Measurements from ENCODE around the gene DNAH6. TPM values are rescaled to one million over a fixed set of nuclear protein-coding genes. Genes with fewer than 3 reads are reported as not detected.

The DNAH6 gene
- total RNA-seq, 2 experiments from 2014 or later, result 0.06 to 0.13 TPM

DNA sequence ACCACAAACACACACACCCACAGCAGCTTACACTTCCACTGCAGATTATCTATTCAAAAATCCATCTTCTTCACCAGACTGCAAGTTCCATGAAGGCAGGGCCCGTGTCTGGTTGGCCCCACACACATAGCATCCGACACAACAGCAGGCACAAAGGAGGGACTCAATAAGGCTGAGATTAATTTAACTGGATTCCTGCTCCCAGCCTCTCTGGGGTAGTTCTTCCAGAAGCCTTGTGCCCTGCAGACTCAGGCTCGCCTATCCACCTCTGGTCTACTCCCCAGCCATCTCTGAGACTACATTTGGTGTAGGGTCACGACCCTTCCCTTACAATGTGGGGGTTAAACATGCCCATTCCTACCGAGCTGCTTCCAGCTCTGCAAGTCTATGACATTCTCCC is 306.9 kb downstream of the DNAH6 start:
- CTCF ChIA-PET, result no interaction called here
- POLR2A ChIA-PET, result no interaction called here

DNA sequence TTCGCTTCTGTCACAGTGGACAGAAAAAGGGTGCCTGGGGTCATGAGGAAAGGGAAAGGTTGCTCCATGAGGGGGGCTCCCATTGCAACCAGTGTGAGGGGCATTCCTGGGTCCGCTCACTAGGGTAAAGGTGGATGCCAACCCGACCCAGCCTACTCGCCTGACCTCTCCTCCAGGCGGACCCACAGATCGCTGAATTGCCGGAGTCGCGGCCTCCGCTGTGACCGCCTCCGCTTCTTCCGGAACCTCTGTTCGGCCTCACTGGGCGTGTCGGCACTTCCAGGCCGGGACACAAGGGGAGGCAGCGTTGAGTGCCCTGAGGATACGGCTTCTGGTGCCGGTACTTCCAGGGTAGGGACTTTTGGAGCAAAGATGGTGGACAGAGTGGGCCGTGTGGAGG is 307.5 kb downstream of the DNAH6 start:
- POLR2A ChIA-PET, result no interaction called here
- CTCF ChIA-PET, result no interaction called here

DNA sequence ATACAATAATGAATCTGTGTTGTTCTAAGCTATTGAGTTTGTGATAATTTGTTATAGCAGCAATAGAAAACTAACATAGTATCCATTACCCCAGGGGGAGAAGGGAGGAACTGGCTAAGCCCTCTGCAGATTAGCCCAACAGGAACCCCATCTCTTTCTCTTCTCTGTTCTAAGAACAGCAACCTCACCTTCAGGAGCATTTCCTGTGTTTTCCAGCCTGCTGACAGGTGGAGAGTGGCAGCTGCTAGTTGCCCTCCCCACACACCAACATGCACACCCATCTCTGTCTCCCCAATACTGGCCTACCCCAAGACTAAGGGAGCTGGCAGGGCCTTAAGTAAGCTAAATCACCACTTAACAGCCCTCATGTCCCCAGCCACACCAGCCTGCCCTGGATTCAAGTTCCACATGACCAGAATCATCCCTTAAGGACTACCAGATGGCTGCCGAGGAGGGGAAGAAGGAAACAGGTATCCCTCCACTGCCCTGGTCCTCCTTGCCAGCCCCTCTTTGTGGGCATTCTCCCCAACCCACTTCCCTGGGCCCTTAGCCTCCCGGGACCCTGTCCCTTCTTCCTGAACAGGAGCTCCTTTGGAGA is 311.8 kb downstream of the DNAH6 start:
- ChIA-PET POLR2A (interaction anchor here (0.5 kb wide), 1 partner anchor 13 kb away, joined by 3 read pairs; no protein-coding TSS in a partner anchor), CTCF (interaction anchor here (1.0 kb wide), 1 partner anchor 98 kb away, joined by 4 read pairs; no protein-coding TSS in a partner anchor)

DNA sequence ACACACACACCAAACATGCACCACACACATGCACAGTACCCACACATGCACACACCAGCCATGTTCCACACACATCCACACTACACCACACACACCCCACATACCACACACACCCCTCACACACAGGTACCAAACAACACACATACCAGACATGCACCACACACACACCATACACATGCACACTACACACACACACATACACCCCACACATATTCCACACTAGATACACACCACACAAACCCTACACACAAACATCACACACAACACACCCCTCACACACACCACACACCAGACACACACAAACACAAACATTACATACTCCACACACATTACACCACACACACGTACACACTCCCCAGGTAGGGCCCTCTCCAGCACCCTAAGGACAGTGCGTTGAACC is 313.4 kb downstream of the DNAH6 start:
- CTCF ChIA-PET, result no interaction called here
- POLR2A ChIA-PET, result no interaction called here

DNA sequence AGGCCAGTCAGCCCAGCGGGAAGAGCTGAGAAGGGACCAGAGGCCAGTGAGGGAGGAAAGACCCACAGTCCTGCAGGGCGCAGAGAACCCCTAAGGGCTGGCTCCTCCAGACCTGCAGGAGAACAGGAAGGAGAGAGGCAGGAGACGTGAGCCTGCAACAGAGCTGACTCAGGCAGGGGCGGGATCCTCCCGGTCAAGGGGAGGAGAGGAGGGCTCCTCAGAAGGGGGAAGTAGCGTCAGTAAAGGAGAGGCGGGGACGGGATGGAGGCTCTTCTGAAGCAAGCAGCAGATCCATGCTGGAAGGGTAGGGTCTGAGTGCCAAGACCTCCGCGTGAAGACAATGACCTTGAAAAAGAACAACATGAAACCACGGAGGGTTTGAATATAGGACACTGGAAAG is 313.8 kb downstream of the DNAH6 start:
- ChIA-PET POLR2A (no interaction called here), CTCF (no interaction called here)

DNA sequence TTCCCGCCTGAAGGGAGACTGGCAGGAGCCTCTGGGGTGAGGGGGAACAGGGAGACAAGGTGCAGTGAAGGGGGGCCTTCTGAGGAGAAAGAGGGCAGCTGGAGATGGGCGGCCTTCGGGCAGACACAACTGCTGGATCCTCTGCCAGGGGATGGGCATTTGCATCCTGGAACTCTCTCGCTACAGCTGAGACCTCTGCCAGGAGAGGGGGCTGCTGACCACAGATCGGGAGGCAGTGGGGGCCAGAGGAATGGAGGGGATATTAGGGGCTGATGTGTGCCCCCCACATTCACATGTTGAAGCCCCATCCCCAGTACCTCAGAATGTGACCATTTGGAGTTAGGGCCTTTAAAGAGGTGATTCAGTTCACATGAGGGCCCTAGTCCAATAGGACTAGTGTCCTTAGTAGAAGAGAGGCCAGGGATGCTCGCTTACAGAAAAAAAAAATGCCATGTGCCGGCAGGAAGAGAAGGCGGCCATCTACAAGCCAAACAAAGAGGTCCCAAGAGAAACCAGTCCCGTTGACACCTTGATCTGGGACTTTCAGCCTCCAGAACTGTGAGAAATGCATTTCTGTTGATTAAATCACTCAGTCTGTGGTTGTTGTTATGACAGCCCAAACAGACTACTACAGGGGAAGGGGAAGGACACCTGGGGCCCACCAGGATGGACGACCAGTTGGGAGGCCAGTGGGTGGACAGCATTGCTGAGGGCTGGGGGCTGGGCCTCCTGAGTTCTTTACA is 314.6 kb downstream of the DNAH6 start:
- ChIA-PET POLR2A (no interaction called here), CTCF (interaction anchor here (1.6 kb wide), 1 partner anchor 95 kb away, joined by 4 read pairs; no protein-coding TSS in a partner anchor)

DNA sequence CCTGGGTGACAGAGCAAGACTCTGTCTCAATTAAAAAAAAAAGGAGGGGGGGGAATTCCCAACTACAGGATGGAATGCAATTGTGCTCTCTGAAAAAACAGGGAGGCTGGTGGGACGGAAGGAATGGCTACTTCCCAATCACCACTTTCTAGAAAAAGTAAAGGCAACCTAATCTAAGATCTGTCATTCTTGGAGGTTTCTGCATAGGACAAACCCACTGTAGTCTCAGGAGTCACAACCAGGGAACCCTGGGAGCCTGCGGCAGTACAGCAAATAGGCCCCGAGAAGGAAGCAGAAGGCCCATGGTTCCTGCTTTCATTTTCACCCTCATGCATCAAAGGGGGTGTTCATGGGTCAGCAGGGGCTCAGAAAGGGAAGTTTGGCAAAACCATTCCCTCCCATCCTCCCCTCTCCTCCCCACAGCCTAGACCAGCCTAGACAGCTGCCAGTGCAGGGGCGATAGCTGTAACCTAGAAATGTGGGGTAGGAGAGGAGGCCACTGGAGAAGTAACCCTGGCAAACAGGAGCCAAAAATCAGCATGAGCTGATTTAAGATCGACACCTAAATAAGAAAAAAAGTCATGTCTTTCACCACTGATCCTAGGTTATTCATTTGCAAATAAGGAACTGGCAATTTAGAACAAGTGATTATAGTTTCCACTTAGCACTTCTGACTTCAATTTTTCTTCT is 316.6 kb downstream of the DNAH6 start:
- CTCF ChIA-PET, result no interaction called here
- POLR2A ChIA-PET, result no interaction called here

DNA sequence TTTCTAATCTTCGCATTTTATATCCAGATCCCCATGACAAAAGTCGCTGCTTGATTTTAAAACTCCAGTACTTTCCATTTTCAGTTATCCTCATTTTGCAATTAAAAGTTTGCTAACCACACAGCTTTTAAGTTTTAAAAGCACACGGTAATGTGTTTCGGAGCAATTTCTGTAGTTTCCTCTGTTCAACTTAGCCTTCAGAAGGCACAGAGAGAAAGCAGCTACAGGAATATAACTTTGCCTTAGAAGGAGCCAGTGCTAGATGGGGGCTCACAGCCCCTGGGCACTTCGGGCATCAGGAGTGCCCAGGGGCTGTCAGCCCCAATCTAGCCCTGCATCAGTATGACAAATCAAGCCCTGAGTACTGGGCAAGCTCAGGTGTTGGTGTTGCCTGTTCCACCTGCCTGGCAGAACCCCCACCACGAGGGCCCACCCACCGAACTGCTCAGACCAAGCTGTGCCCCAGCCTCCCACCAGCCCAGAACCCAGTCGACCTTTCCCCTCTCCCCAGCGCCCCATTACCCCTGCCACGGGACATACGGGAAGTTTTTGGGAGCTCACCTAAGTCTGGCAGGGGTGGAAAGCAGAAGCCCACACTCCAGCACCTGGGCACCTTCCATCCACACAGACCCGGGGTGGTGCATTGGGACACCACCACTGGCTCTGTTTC is 317.3 kb downstream of the DNAH6 start:
- CTCF ChIA-PET, result no interaction called here
- POLR2A ChIA-PET, result no interaction called here

DNA sequence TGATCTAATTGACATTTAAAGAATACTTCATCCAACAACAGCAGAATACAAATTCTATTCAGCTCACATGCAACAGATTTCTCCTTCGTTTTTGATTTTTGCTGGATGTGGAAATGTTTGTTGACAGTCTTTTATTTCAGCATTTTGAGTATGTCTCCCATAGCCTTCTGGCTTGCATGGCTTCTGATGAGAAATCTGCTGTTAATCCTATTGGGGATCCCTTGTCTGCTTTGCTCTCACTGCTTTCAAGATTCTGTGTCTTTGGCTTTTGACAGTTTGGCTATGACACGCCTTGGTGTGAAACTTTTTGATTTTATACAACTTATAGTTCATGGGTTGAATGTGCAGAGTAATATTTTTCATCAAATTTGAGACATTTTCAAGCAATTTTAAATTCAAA is 319.9 kb downstream of the DNAH6 start:
- CTCF ChIA-PET, result no interaction called here
- POLR2A ChIA-PET, result no interaction called here

DNA sequence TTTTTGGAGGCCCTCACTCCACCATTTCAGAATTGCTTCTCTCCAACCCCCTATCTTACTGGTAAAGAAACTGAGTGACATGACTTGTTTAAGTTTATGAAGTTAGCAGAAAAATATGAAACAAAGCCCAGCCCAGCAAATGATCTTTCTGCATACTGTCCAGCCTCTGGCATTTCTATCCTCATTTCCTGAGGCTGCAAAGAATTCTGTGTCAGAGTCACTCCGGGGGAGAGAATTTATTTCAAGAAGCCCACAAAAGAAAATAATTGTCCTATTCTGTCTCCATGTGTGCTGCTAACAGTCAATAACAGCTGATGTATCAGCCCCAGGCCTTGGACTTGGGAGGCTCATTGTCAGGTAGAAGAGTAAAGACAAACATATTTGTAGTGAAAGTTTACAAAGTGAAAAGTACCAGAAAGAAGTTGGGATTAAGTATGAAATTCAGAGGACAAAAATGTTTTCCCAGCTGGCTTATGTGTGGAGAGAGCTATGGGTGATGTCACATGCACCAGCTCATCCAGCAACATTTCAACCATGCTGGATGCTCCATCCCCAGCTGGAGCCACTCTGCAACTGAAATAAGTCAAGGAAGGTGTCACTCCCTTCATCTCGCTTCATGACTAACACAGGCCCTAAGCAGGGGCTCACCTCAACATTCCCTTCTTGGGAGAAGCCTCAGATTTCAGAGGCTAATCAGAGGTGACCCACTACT is 322.3 kb downstream of the DNAH6 start:
- ChIA-PET POLR2A (no interaction called here), CTCF (interaction anchor here (0.9 to 1.3 kb wide), 2 partner anchors 12 to 43 kb away, joined by 3 to 4 read pairs; no protein-coding TSS in a partner anchor)

DNA sequence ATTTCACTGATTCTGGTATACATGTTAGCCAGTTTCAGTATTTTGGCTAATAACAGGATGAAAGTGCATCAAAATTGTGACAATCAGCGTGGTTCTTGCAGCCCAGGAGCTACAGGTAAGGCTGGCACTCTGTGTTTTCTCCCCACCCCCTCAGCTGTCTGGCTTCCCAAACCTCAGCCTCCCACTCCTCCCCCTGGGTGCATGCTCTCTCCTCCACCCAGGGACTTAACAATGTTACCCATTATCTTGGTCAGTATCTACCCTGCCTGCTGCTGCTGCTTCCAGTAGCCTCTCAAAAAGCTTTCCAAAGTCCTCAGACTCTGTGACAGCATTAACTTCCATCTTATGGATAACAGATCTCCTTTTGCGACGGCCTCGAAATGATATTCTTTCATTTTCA is 323.6 kb downstream of the DNAH6 start:
- POLR2A ChIA-PET, result no interaction called here
- CTCF ChIA-PET, result no interaction called here

DNA sequence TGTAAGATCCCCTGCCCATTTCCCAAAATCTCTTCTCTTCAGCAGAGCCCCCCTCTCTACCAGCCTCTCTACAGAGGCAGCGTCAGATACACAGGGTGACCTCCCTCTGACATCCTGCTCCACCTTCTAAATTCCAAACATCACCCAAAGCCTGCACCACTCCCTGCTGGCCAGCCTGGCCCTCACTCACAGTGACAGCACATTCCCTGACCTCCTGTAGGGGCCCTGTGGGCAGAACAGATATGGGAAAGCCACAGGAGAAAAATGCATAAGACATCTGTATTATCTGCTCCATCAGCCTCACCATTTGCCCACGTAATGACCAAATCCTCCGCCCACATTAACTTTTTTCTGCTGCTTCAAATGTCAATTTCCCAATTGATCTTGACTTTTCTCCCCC is 324.0 kb downstream of the DNAH6 start:
- CTCF ChIA-PET, result interaction anchor here (0.8 kb wide), 1 partner anchor 16 kb away, joined by 3 read pairs; no protein-coding TSS in a partner anchor
- POLR2A ChIA-PET, result no interaction called here

DNA sequence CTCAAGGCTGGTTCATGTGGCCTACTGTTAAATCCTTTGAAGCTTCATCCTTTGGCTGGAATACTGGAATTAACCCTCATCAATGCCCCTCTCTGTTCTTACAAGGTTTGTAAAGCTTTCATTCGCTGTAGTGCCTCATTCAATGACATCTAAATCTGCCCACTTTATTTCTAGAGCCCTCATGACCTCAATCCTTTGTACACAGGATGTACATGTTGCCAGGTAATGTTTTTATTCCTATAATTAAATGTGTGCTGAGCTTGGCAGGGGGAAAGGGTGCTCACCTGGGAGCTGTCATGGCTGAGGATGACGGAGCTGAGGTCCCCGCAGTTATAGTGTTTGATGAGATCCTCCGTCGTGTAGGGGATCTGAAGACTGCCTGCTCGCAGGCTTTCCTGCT is 325.3 kb downstream of the DNAH6 start:
- POLR2A ChIA-PET, result interaction anchor here (0.7 kb wide), 1 partner anchor 13 kb away, joined by 3 read pairs; no protein-coding TSS in a partner anchor
- CTCF ChIA-PET, result no interaction called here

DNA sequence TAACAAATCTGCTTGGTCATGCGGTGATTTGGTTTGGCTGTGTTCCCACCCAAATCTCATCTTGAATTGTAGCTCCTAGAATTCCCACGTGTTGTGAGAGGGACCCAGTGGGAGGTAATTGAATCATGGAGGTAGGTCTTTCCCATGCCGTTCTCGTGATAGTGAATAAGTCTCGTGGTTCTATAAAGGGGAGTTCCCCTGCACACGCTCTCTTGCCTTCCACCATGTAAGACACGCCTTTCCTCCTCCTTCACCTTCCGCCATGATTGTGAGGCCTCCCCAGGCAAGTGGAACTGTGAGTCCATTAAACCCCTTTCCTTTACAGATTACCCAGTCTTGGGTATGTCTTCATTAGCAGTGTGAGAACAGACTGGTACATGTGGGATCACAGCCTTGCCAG is 327.8 kb downstream of the DNAH6 start:
- CTCF ChIA-PET, result interaction anchor here (1.1 to 1.4 kb wide), 3 partner anchors 14 to 63 kb away, joined by 3 to 4 read pairs (median 3); no protein-coding TSS in a partner anchor
- POLR2A ChIA-PET, result no interaction called here

DNA sequence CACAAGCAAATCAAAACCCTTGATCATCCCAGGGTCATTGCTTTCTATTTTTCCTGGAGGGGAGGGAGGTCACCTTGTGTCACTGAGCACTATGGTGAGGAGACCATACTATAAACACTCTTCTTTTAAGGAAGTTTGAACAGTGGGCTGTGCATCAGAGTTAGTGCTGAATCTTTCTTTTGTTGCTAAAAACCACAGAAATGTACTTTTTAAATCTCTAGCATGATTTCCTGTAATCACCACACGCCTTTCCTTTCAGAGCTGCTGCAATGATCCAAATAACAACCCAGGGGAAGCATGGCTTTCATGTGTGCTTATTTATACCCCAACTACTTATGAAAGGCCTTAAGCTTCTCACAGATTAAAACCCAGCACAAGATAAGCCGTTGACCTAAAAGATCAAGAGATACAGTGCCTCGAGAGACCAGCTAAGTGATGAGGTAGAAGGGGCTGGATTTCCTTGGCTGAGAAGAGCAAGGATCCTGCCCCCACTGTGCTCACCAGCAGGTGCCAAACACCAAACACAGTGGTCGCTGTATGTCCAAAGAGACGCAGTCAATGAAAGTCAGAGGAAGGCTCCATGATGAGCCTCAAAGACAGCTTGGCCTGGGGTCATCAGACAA is 329.9 kb downstream of the DNAH6 start:
- POLR2A ChIA-PET, result no interaction called here
- CTCF ChIA-PET, result interaction anchor here (0.8 to 1.5 kb wide), 2 partner anchors 74 to 80 kb away, joined by 3 to 8 read pairs; no protein-coding TSS in a partner anchor

DNA sequence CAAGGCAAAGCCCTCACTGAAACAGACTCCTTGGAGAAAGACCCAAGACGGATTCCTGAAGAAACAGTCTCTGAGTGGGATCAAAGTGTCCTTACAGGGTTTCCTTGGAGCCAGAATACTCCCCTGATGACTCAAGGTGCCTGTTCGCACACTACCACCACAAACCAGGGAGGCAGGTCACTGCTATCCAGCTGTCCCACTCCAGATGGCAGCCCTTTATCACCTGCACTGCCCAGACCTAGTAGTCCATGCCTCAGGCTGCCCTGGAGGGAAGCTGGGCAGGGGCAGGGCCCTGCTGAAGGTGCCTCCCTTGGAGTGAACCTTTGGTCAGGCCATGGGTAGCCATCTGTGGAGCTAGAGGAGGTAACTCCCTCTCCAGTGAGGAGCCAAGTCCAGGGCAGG is 330.4 kb downstream of the DNAH6 start:
- CTCF ChIA-PET, result interaction anchor here (0.8 to 1.5 kb wide), 2 partner anchors 73 to 79 kb away, joined by 3 to 8 read pairs; no protein-coding TSS in a partner anchor
- POLR2A ChIA-PET, result no interaction called here

DNA sequence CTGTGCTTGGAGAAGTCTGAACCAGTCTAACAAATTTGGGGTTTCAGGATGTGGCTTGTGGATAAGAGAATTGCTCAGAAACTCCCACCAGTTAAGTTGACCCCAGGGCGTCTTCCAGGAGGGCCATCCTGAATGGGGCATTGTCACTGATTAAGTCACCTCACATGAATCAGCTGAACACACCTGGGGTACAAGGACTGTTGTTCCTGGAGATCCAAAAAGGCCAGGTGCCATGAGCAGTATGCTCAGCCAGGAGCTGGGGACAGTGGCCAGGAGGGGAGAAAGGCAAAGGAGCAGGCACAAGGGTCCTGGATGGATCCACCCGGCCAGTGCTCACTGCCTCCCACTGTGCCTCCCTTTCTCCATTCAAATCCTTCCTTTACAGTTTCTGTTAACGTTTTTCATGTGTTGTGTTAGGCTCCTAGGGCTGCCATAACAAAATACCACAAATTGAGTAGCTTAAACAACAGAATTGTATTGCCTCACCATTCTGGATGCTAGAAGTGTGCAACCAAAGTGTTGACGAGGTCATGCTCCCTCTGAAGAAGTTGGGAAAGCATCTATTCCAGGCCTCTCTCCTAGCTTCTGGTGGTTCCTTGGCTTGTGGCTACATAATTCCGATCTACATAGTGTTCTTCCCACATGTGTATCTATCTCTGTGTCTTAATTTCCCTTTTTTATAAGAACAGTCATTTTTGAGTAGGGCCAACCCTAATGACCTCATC is 331.2 kb downstream of the DNAH6 start:
- ChIA-PET POLR2A (no interaction called here), CTCF (no interaction called here)

DNA sequence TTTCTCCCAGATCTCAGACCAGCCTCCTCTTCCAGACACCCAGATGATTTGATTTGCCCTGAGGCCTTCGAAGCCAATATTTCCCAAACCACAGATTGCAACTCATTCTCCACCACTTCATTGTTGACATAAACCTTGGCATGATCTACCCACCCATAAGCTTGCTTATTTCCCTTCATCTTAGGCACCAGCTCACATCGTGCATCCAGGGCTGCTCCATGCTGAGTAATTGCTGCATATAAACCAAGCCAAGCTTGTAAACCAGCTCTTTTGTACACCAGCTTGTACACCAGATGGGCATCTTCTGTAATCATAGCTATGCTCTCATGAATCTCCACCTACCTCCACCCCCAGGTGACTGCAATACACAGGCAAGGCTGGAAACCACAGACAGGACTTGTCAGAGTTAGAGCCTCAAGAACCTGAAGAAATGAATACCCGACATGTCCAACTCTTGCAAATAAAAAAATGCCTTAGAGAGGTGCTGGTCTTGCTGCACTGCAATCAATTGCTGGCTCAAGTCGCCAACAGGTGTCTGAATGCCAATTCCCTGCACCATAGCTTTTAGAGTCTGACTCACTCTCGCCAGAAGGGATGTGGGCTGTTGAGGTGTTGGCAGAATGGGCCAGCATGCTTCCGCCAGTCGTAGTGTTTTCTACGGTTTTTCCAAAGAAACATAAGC is 333.1 kb downstream of the DNAH6 start:
- ChIA-PET CTCF (interaction anchor here (0.8 to 1.6 kb wide), 6 partner anchors 9 to 199 kb away, joined by 3 to 5 read pairs (median 3); no protein-coding TSS in a partner anchor), POLR2A (interaction anchor here (1.3 kb wide), 1 partner anchor 31 kb away, joined by 3 read pairs; the partner anchor contains the start of gene TRABD2A)
